ENCODE data around the gene BBOX1. TPM values are rescaled to one million over a fixed set of nuclear protein-coding genes. Genes with fewer than 3 reads are reported as not detected.

BBOX1 gene
- total RNA-seq, 6 donors from 2014 or later = 0.51 to 0.79 TPM; not detected in 4

- Histone ChIP-seq H3K27me3 (no peaks in the 10 kb centered on the region), H3K9me3 (peaks cover 0 to 4% (median 0%) of the 10 kb centered on the region in 4 donors), H3K27ac (no peak overlapping the region), H3K4me1 (no peaks in the 10 kb centered on the region), H3K4me3 (no peak overlapping the region), H3K36me3 (no peaks in the 10 kb centered on the region)
- no peak for DNase-seq
- WGBS, 2 donors = 62 to 71% methylated on average over 2 of the region's 2 CpGs
- no peak for ATAC-seq (ENCODE audit: low FRiP score in 2 of 2)
- no peak for TF ChIP-seq POLR2AphosphoS5 (IDR thresholded peaks at IDR 0.05)
- no peak for TF ChIP-seq CTCF (IDR thresholded peaks at IDR 0.05)
- TF ChIP-seq POLR2A (IDR thresholded peaks at IDR 0.05) = no peak
- TF ChIP-seq EP300 (IDR thresholded peaks at IDR 0.05) = no peak
Measured at GRCh38 chr11:27041141-27041899, 705 bp downstream of the BBOX1 start.

- H3K27ac ChIP-seq = no peak overlapping the region
- ATAC-seq (ENCODE audit: low FRiP score in 2 of 2) = no peak
Measured at GRCh38 chr11:27046956-27047355, 6.3 kb downstream of the BBOX1 start.

GRCh38 chr11:27052668-27053067, 12.1 kb downstream of the BBOX1 start:
- H3K27ac ChIP-seq = no peak overlapping the region
- no peaks in the 10 kb centered on the region for H3K4me1 ChIP-seq
- TF ChIP-seq POLR2A (IDR thresholded peaks at IDR 0.05) = no peak
- TF ChIP-seq CTCF (IDR thresholded peaks at IDR 0.05) = no peak
- no peak for TF ChIP-seq EP300 (IDR thresholded peaks at IDR 0.05)
- TF ChIP-seq POLR2AphosphoS5 (IDR thresholded peaks at IDR 0.05) = no peak
- no peaks in the 10 kb centered on the region for H3K27me3 ChIP-seq
- no peak overlapping the region for H3K4me3 ChIP-seq
- no peak for ATAC-seq (ENCODE audit: low FRiP score in 2 of 2)
- WGBS, 2 donors = 80 to 90% methylated on average over 1 of the region's 1 CpG
- peaks cover 0 to 3% (median 0%) of the 10 kb centered on the region in 4 donors for H3K9me3 ChIP-seq
- no peak for DNase-seq
- H3K36me3 ChIP-seq = no peaks in the 10 kb centered on the region

More at GRCh38 chr11:27046956-27047355, 6.3 kb downstream of the BBOX1 start:
- Histone ChIP-seq H3K4me1 (no peaks in the 10 kb centered on the region), H3K4me3 (no peak overlapping the region), H3K27me3 (no peaks in the 10 kb centered on the region), H3K9me3 (peaks cover 0 to 4% (median 1%) of the 10 kb centered on the region in 4 donors), H3K36me3 (no peaks in the 10 kb centered on the region)
- no peak for DNase-seq
- TF ChIP-seq CTCF (IDR thresholded peaks at IDR 0.05) = no peak
- TF ChIP-seq POLR2A (IDR thresholded peaks at IDR 0.05) = no peak
- TF ChIP-seq EP300 (IDR thresholded peaks at IDR 0.05) = no peak
- TF ChIP-seq POLR2AphosphoS5 (IDR thresholded peaks at IDR 0.05) = no peak
- WGBS, 2 donors = 88 to 94% methylated on average over 2 of the region's 2 CpGs

GRCh38 chr11:27055065-27055682, 14.6 kb downstream of the BBOX1 start:
- Histone ChIP-seq H3K9me3 (no peaks in the 10 kb centered on the region), H3K27me3 (no peaks in the 10 kb centered on the region), H3K36me3 (no peaks in the 10 kb centered on the region), H3K4me1 (no peaks in the 10 kb centered on the region), H3K27ac (no peak overlapping the region), H3K4me3 (no peak overlapping the region)
- DNase-seq (no peak), ATAC-seq (ENCODE audit: low FRiP score in 2 of 2) (no peak)
- TF ChIP-seq EP300 (IDR thresholded peaks at IDR 0.05) = no peak
- TF ChIP-seq CTCF (IDR thresholded peaks at IDR 0.05) = no peak
- TF ChIP-seq POLR2A (IDR thresholded peaks at IDR 0.05) = no peak
- TF ChIP-seq POLR2AphosphoS5 (IDR thresholded peaks at IDR 0.05) = no peak
- WGBS, 2 donors = 54 to 62% methylated on average over 6 of the region's 6 CpGs

Data from upper lobe of left lung (tissue), 6 donors.